ENCODE results near the gene ZNF579.
"Not testable (repeated sequence)": the region's sequence is repeated elsewhere in the genome, so short reads cannot be mapped to it uniquely, and the experiment has no call there.

ZNF579 gene

DNA sequence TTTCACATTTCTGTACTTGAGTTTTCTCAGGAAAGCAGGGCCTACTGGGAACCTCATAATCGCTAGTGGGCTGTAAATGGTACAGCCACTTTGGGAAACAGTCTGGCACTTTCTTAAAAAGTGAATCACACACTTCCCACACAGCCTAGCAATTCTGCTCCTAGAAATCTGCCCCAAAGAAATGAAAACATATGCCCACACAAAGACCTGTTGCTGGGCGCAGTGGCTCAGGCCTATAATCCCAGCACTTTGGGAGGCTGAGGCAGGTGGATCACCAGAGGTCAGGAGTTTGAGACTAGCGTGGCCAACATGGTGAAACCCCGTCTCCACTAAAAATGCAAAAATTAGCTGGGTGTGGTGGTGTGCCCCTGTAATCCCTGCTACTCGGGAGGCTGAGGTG lies 11.2 kb downstream of the ZNF579 start:
- DNase-seq (ENCODE audit: low read depth, low spot score) = not testable (repeated sequence)

GRCh38 chr19:55567708-55568328 lies 12.8 kb downstream of the ZNF579 start:
- no peak for DNase-seq (ENCODE audit: low read depth, low spot score)

- no peak for DNase-seq (ENCODE audit: low read depth, low spot score)
Observed at GRCh38 chr19:55566823-55567222, 13.8 kb downstream of the ZNF579 start.

GRCh38 chr19:55563261-55563690 lies 17.4 kb downstream of the ZNF579 start:
- DNase-seq (ENCODE audit: low read depth, low spot score) = no peak

GRCh38 chr19:55559684-55560083 lies 21.0 kb downstream of the ZNF579 start:
- DNase-seq (ENCODE audit: low read depth, low spot score) = no peak

GRCh38 chr19:55554741-55555152 lies 25.9 kb downstream of the ZNF579 start:
- no peak for DNase-seq (ENCODE audit: low read depth, low spot score)

- no peak for DNase-seq (ENCODE audit: low read depth, low spot score)
Observed at GRCh38 chr19:55554302-55554701, 26.3 kb downstream of the ZNF579 start.

DNA sequence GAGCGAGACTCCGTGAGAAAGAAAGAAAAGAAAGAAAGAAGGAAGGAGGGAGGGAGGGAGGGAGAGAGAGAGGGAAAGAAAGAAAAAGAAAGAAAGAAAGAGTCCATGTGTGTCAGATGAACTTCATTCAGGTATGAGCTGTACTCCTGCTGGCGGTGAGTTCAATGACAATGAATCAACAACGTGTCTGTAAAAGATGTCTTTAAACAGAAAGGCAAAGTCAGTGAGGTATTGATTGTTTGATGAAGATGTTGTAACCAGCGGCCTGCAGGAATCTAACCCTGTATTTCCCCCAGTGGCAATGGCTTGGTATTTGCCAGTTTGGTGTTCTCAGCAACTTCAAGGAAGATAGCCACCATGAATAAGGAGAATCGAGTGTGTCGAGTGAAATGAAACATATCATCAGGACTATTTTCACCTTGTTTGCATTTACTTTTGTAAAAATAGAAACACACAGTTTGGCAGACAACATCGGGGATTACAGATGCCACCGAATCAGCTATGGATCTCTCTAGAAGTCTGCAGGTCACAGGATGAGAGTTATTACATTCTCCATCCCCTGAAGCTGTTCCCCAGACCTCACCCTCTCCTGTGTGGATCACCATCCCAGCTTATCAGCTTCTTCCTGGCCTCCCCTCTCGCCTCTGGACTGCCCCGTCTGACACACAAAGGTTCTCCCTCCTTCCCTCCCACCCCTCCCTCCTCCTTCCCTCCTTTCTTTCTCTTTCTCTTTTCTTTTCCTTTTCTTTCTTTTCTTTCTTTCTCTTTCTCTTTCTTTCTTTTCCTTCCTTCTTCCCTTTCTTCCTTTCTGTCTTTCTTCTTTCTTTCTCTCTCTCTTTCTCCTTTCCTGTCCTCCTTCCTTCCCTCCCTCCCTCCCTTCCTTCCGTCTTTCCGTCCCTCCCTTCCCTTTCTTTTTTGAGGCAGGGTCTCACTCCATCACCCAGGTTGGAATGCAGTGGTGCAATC lies 27.1 kb downstream of the ZNF579 start:
- DNase-seq (ENCODE audit: low read depth, low spot score) = no peak

DNA sequence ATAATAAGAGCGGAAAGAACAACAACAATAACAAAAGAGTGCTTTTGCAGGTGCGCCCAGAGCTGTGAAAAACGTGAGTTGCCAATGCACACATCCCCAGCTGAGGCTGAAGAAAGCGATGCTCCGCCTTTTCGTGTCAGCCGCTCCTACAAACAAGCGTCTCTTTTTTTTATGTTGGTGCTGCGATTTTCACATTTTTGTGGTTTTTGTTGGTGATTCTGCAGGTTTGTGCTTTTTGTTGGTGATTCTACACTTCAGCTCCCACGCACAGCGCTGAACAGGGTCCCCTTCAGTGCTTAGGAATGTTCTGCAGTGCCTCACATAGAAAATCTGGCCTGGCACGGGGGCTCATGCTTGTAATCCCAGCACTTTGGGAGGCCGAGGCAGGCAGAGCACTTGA lies 28.0 kb downstream of the ZNF579 start:
- no peak for DNase-seq (ENCODE audit: low read depth, low spot score)

- no peak for DNase-seq (ENCODE audit: low read depth, low spot score)
Observed at GRCh38 chr19:55552206-55552605, 28.4 kb downstream of the ZNF579 start.

- DNase-seq (ENCODE audit: low read depth, low spot score) = no peak
Observed at GRCh38 chr19:55550321-55550650, 30.4 kb downstream of the ZNF579 start.

- no peak for DNase-seq (ENCODE audit: low read depth, low spot score)
Observed at GRCh38 chr19:55549500-55550320, 30.9 kb downstream of the ZNF579 start.

DNA sequence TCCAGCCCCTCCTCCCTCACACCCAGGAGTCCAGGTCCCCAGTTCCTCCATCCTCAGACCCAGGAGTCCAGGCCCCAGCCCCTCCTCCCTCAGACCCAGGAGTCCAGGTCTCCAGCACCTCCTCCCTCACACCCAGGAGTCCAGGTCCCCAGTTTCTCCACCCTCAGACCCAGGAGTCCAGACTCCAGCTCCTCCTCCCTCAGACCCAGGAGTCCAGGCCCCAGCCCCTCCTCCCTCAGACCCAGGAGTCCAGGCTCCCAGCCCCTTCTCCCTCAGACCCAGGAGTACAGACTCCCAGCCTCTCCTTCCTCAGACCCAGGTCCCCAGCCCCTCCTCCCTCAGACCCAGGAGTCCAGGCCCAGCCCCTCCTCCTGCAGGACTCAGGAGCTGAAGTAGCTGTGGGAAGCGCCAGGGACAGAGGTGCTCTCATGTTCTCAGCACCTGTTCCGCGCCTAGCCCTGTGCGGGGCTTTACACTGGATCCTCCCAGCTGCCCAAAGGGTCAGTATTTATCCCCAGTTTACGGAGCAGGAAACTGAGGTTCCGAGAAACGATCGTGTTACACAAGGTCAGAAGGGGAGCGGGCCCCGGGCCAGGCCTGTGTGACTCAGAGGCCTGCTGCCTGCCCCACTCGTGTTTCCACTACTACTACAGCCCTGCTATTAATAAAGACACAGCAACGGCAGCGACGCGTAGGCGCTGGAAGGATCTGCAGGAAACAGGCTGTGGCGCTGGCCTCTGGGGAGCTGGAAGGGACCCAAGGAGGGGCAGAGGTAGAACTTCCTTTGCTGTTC lies 33.6 kb downstream of the ZNF579 start:
- DNase-seq (ENCODE audit: low read depth, low spot score) = no peak

DNA sequence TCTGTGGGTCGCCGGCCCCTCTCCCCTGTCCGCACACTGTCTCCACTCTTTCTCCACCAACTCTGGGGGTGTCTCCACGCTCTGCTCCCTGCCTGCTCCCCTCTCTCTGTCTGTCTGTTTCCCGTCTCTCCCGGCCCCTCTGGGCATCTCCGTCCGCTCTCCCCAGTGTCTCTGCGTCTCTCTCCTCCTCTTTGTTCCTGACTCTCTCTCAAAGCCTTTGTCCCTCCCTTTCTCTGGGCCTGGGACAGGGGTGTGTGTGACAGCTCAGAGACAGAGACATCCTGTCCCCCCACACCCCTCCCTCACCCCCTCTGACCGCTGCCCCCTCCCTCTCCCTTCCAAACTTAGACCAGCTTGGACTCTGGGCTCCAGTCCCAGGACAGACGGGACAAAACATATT lies 34.6 kb downstream of the ZNF579 start:
- DNase-seq (ENCODE audit: low read depth, low spot score) = no peak

DNA sequence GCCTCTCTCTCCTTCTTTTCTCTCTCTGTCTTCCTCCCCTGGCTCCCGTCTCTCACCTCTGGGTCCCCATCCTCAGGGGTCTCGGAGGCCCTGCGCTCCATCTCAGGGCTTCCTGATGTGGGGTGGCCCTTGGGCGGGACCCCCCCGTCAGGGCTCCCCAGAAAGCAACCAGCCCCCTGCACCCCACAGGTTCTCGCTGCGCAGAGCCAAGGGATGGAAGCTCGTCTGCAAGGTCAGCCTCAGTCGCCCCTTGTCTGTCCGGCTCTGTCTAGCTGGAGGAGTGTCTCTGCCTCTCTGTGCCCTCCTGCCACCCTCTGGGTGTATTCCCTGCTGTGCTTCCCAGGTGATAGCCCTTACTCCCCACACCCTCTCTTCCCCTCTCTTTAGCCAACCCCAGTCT lies 35.2 kb downstream of the ZNF579 start, which contains the start of gene SBK3:
TSS of gene SBK3 (minus strand) at position 101 of the 400 bp plus-strand sequence. CDS start at position 101, 0 bp downstream.
- no peak for DNase-seq (ENCODE audit: low read depth, low spot score)

- DNase-seq (ENCODE audit: low read depth, low spot score) = no peak
Observed at GRCh38 chr19:55544776-55545439, 35.7 kb downstream of the ZNF579 start.

- no peak for DNase-seq (ENCODE audit: low read depth, low spot score)
Observed at GRCh38 chr19:55544014-55544413, 36.6 kb downstream of the ZNF579 start.

- no peak for DNase-seq (ENCODE audit: low read depth, low spot score)
Observed at GRCh38 chr19:55543567-55543966, 37.1 kb downstream of the ZNF579 start.

GRCh38 chr19:55542292-55542855 lies 38.3 kb downstream of the ZNF579 start:
- DNase-seq (ENCODE audit: low read depth, low spot score) = no peak

- no peak for DNase-seq (ENCODE audit: low read depth, low spot score)
Observed at GRCh38 chr19:55541091-55541490, 39.6 kb downstream of the ZNF579 start.
